ENCODE data around the gene KLHL25.

KLHL25 gene

GRCh38 chr15:85777250-85778106 lies 17.2 kb downstream of the KLHL25 start:
- DNase-seq, result no peak

- no peak for DNase-seq
Measured at GRCh38 chr15:85773970-85774369, 20.8 kb downstream of the KLHL25 start.

- DNase-seq, result no peak
Measured at GRCh38 chr15:85773249-85773648, 21.5 kb downstream of the KLHL25 start.

GRCh38 chr15:85772668-85773067 lies 22.1 kb downstream of the KLHL25 start:
- peak; percentile 54 for DNase-seq

DNA sequence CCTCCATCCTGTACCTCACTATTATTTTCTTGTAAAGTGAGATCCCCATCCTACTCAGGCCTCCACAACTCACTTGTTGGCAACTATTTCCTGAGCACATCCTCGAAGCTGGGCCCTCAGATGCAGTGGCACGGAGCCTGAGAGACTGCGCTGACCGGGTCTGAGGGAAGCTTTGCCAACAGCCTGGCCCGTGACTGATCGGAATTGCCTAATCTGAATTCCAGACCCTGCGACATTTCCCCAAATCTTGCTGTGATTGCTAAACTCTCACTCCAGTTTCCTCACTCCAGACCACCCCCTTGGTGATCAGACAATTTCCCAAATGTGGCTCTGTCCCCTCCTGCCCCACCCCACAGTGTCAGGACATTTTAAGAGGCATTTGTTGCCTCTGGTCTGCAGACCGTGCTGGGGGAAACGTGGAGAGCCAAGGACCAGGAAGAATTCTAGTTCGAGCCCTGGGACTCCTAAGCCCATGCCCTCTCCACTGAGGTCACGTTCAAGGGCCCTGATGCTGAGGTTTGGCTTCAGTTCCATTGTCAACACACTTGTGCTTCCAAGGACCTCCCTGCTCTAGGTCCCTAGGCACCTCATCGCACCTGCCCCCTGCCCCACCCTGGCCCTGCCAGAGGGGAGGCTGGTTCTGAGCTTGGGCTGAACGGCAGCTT lies 22.8 kb downstream of the KLHL25 start:
- no peak for DNase-seq

DNA sequence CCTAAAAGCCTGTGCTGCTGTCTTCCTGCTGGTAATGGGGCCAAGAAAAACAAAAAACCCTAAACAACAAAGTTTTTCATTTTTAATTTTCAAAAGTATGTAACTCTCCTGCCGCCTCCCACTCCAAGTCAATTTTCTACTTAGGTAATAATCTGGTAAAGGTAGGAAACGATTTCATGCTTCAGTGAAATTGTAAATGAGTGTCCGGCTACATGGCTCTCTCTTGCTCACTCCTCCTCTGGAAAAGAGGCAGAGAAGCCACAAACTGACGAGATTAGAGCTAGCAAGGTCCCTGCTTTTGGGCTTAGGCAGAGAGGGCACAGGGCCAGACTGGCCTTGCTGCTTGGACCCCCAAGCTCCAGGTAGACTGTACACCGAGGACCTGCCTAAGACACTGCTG lies 23.5 kb downstream of the KLHL25 start:
- DNase-seq, result no peak

DNA sequence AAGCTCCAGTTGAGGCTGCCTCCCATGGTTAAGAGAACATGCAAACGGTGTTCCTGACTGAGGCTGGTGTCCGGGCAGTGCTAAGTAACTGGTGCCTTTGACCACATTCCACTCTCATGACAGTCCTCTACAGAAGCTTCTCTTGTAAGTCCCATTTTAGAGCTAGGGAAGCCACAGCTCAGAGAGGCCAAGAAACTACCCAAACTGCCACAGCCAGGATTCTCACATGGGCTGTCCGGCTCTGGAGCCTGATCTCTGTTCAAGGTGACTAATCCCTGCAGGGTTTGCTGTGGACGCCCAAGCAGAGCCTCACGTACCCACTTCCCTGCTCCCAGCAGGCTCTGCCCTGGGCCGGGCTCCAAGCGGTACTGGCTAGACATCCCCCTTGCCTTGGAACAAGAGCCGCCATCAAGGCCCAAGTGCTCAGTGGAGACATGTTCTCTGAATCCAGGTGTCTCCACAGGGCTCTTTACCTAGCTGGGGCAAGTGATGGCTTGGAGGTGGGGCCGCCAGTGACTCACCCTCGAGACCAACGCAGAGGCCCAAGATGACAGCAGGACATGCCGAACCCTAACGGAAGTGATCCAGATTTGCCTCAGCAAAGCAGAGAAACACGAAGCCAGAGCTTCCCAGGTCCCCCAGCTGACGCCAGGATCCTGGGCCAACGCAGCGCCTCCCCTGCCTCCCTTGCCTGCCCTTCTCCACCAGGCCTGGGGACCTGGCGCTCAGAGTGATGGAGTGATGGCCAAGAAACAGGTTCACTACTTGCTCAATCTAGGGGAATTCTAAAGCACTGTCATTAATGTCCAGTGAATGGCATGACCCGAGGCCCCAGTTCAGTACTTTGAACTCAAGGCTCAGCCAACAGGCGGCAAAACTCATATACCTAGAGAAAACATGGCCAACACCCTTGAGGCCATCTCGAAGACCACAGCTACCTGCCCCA lies 24.4 kb downstream of the KLHL25 start:
- no peak for DNase-seq

DNA sequence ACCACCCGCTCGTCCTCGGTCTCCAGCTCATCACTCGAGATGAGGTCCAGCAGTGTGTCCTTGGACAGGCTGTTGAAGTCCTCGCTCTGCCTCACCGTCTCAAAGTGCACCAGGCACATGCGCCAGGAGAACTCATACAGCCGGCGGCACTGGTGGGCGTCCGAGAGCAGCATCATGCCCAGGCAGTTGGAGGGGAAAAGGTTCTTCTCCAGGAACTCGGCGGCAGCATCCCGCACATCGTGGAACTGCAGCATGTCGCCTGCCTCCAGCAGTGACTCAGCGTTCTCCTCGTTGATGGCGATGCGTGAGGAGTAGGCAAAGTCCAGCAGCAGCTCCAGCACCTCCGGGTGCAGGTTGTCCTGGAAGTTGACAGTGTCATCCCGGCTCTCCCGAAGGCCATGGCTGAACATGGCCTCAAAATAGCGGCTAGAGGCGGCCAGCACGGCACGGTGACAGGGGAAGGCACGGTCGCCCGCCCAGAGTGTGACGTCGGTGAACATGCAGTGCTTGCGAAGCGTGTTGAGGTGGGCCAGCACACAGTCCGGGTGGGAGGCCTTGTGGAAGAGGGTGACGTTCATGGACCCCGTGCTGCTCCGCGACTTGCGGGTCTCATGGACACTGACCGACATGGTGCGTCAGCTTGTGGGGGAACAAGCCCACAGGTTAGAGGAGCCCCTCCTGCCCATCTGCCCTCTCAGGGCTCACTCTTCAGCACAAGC lies 25.4 kb downstream of the KLHL25 start:
- DNase-seq, result no peak

DNA sequence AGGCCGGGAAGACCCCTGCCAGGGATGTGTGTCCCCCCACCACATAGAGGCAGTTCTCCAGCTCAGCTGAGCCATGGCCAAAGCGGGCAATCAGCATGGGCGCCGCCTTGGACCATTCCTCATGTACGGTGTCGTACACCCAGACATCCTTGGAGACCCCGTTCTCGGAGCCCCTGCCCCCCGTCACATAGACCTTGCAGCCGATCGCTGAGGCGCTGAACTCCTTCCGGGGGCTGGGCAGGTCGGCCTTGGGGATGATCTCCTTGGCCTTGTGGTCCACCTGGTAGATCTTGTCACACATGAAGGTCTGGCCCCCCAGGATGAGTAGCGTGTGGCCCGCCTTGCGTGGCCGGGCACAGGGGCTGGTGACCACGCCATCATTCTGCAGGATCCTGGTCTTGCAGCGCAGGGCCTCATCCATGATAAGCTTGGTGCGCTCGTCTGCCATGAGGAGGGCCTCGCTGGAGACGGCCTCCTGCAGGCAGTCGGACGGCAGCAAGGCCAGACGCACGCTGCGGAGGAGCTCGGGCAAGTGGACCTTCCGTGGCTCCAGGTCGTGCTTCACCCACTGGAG lies 26.0 kb downstream of the KLHL25 start:
- no peak for DNase-seq

GRCh38 chr15:85767785-85768529 lies 26.8 kb downstream of the KLHL25 start:
- no peak for DNase-seq

GRCh38 chr15:85766001-85766831 lies 28.5 kb downstream of the KLHL25 start:
- no peak for DNase-seq

GRCh38 chr15:85764649-85765277 lies 30.0 kb downstream of the KLHL25 start:
- DNase-seq, result no peak

DNA sequence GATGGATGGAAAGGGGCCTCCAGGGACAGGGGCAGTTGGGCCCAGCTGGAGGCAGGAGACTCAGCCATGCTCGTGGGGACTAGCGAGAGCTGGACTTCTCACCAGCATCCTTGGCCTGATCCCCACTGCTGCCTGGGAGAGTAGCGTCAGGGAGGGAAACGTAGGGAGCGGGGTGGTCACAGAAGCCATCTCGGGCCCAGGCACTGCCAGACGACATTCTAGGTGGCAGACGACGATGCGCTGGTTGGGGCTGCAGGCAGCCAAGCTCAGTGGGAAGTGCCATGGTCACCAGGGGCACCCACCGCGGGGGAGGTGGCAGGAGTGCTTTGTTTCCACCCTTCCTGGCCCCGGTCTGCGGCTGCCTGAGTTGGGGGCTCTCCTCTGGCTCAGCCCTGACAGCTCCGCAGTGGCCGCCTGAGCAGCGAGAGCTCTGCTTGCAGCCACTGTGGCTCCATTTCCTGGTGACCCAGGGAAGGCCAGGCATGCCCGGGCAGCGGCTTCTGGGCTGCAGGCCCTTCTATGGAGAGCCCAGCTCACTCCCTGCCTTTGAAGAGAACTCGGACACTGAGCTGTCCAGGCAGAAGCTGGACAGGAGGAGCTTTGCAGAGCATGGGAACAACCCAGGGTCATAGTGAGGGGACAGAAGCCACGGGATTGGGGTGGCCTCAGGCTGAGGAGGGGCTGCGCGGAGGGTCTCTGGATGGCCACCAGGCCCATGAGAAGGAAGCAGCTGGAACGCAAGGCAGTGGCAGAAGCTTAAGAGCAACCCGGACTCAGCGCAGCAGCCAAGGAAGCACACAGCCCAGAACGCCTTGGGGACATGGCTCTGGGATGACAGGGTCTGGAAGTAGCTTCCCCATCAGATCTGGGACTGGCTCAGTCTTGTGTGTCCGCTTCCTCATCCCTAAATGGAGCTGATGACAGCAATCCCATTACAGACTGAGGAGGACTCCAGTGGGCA lies 30.8 kb downstream of the KLHL25 start:
- no peak for DNase-seq

GRCh38 chr15:85763157-85763556 lies 31.6 kb downstream of the KLHL25 start:
- no peak for DNase-seq

GRCh38 chr15:85762756-85763127 lies 32.0 kb downstream of the KLHL25 start:
- DNase-seq, result no peak

DNA sequence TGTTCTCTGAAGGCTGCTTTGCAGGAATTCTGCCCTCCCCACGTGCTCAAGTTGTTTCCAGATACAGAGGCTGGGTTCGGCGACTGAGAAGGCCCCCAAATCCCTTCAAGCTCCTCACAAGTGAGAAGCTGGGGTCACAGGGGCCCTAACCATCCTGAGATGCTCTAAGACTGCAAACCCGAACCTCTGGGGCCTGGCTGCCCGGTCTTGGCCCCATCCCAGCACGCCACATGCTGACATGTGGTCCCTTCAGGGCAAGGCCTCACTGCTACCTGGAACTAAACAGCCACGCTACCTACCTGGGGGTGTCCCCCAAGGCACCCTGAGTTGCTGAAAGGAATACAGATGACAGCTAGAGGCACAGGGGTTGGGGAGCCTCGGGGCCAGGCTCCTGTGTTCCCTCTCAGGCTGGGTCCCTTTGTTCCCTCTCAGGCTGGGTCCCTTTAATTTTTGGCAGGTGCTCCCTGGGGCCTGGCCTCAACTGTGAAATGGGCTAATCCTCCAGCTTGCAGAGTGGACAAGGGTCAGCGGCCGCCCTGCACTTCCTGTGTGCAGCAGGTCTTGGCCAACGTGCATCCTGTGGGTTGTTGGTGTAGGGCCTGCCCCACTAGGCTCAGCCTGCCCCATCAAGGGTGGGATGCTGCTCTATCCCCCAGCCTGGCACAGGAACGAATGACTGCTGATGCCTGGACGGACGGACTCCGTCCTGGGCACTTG lies 32.5 kb downstream of the KLHL25 start:
- DNase-seq, result no peak

DNA sequence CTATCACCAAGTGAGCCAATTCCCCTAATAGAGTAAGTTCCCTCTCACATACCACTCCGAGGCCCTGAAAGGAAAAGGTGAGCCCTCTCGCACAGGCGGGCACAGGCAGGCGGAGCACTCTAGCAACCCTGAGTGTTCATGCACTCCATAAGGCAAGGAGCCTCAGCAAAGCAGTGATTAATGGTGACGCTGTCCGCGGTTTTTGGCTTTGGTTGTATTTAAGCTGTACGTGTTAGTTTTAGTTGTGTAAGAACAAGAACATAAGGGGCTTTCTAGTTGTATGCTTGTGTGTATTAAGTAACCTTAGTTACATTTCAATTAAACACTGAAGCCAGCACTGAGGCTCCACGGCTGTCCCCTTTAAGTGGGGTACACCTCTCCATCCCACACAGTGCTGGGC lies 33.1 kb downstream of the KLHL25 start:
- DNase-seq, result no peak

Measured in NCI-H1105 treated with DMSO at 0.1 percent for 48 hours (cell line).